Esophagus squamous epithelium (tissue), 4 donors: ENCODE data around the gene TRPM1.

Experiments
- POLR2A ChIP-seq, 4 donors: fragments of 450-650 bp; IDR thresholded peaks; one replicate each; pipeline ENCODE4 v1.6.1; 2017; ENCODE audit warnings: antibody characterized with exemption in 4 of 4, mild to moderate bottlenecking in 4 of 4, moderate library complexity in 3 of 4
- TF ChIP-seq, protein P1 (sequence below), 6 experiments: fragments of 450-650 bp in 4 of 6; fragments of 200-600 bp in 2 of 6; sonication (generic) in 2 of 6; IDR thresholded peaks; one replicate each; pipeline ENCODE4 v1.5.1; 2016 to 2019; ENCODE audit warnings: antibody characterized with exemption in 6 of 6, mild to moderate bottlenecking in 4 of 6, moderate library complexity in 4 of 6

DNA sequence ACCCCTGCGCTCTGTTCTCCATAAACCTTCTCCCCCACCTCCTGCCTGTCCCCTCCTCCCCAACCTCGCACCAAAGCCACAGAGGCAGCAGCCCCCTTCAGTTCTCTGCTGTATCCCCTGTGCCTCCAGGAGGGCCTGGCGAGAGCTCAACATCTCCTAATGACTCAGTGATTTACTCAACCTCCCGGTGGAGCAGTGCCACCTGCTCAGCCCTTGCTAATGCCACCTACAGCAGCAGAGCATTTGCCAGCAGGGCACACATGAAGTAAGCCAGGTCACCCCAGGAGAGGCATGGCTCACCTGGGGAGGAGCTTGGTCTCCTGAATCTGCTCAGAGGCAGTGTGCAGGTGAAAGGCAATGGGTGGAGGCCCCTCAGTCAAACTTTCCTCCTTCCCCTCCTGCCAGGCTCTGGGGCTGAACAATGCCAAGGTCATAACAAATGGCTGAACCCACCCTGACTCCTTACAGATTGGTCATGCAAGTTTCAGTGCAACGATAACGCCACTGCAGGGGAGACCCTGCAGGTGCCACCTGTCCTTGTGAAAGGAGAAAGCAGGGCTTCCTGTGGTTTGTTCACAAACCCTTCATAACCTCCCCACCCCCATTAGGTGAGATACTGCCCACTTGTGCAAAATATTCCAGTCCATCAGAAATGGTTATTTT lies 19.8 kb downstream of the TRPM1 start:
- TF ChIP-seq, protein P1, sequence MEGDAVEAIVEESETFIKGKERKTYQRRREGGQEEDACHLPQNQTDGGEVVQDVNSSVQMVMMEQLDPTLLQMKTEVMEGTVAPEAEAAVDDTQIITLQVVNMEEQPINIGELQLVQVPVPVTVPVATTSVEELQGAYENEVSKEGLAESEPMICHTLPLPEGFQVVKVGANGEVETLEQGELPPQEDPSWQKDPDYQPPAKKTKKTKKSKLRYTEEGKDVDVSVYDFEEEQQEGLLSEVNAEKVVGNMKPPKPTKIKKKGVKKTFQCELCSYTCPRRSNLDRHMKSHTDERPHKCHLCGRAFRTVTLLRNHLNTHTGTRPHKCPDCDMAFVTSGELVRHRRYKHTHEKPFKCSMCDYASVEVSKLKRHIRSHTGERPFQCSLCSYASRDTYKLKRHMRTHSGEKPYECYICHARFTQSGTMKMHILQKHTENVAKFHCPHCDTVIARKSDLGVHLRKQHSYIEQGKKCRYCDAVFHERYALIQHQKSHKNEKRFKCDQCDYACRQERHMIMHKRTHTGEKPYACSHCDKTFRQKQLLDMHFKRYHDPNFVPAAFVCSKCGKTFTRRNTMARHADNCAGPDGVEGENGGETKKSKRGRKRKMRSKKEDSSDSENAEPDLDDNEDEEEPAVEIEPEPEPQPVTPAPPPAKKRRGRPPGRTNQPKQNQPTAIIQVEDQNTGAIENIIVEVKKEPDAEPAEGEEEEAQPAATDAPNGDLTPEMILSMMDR (IDR thresholded peaks at IDR 0.05), result peak in 1 of 6 experiments; percentile 6
- TF ChIP-seq POLR2A (IDR thresholded peaks at IDR 0.05), result no peak
